ENCODE measurements around the gene TMEM184B.

Gene TMEM184B

DNA sequence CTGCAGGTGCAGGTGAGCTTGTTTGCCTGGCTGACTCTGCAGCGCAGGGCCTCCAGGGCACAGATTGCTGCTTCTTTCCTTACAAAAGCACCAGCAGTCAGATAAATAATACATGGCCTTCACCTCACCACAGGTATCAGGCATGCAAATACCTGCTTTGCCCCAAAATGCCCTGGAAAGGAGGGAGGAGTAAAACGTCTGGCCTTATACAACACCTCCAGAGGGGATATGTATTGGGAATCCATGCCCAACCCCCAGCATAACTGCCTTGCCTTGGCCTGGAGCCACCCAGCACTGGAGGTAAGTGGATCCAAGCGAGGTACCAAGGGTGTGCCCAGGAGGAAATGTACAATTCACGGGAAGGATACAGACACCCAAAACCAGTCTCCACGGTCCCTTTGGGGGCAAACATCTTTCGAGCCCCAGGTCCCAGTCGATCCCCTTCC lies 860 bp downstream of the TMEM184B start:
- no peak for DNase-seq

DNA sequence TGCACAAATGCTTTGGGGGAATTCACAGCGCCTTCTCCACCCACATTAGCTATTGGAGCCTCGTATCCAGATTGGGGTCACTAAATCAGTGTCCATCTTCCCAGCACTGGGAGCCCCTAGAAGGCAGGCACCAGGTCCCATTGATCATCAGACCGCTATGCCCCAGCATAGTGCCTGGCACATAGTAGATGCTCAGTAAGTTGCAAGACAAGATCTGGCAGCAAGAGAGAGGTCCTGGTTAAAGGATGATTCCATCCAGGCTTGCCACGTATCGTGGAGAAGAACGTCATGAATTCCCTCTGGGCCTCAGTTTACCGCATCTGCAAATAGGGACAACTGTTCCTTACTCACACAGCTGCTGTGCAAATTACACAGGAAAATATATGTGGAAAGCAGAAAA lies 1.7 kb downstream of the TMEM184B start:
- DNase-seq = no peak

DNA sequence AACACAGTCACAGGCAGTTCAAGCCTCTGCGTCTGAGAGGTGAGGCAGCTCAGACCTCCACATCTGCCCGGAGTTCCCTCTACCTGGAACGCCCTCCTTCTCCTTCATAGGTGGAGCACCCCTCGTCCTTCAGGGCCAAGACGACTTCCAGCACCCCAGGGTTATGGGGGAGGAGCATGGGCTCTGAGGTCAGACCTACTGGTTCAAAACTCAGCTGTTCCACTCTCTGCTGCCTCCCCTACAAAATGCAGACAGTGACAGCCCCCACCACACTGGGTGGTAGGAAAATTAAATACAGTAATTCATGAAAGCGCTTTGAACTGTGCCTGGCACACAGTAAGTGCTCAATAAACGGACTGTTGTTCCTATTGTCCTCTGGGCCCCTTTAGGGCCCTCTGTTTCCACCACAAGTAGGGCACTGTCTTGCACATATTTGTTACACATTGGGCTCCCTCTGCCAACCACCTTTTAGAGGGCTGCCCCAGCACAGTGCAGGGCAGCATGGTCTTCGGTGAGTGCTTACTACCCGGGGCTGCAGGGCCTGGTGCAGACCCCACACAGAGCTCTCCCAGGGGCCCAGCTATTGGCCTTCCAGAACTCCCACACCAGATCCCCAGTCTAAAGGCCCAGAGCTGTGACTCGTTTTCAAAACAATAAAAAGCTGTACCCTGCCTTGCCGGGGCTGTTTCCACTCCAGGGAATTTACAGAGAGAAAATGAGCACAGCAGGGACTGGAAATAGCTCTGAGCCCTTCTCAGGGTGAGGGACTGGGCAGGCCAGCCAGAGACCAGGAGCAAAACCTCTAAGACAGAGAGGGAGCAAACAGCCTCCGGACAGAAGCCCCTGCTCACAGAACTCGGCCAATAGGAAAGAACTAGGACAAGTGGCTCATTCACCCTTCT lies 2.5 kb downstream of the TMEM184B start:
- DNase-seq = no peak

DNA sequence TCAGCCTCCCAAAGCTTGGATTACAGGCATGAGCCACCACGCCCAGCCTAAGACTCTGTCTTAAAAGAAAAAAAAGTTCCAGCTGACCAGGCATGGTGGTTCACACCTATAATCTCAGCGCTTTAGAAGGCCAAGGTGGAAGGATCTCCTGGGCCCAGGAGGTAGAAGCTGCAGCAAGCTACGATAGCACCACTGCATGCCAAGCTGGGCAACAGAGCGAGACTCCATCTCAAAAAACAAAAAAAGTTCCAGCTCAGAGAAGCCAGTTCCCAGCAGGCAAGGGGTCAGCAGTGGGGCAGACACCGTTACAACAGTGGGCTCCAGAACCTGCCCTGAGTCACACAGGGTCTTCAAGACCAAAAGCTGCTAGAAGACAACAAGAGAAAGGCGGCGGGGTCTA lies 3.3 kb downstream of the TMEM184B start:
- DNase-seq = no peak

DNA sequence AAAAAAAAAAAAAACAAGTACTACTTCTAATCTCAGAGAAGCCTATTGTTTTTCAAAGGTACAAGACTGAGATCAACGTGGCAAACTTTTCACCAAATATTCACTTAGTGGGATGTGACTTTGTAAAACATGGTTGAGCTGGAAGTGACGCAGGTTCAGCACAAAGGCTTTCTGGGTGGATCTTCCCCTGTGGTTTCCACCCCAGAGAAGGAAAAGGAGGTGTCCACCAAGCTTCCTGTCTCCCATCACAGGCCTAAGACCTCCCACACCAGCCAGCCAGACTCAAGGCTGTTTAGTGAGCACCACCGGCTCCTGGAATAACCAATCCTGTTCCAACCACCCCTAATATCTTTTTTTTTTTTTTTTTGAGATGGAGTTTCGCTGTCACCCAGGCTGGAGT lies 5.7 kb downstream of the TMEM184B start:
- DNase-seq = no peak

DNA sequence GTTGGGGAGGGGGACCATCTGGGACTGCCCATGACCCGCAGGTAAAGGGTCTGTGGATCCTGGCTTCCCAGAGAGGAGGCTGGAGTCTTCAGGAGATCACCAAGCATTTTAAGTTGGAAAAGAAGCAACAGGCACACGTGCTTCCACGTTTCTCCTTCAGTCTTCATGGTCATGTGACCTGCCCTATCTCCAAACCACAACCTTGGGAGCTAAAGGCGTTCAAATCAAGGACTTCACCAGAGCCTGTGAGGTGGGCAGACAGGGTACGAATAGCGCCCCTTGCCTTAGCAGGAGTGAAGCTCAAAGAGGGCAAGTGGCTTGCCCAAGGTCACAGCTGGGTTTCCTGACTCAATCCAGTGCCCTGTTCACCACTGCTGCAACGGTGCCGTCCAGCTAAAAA lies 6.7 kb downstream of the TMEM184B start:
- DNase-seq = no peak

DNA sequence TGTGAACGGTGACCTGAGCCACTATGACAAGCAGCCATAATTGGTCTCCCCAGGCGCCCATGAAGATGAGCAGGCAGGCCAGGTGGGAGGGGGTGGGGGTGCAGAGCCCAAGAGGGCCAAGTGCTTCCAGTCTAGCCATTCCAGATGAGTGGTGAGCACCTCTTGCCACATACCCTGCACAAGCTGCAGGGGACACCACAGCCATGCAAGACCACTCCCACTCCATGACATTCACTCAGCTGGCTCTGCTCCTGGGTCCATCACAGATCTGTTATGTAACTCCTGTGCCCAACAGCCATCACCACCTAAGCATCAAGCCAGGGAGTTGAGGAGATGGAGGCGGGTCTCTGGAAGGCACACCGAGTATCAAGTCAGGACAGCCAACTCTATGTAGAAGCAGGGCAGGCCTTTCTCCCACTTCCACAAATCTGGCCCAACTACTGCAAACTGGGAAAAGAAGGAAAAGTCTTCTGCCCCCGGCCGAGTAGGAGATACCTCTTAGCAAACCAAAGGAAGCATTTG lies 8.4 kb downstream of the TMEM184B start:
- no peak for DNase-seq

DNA sequence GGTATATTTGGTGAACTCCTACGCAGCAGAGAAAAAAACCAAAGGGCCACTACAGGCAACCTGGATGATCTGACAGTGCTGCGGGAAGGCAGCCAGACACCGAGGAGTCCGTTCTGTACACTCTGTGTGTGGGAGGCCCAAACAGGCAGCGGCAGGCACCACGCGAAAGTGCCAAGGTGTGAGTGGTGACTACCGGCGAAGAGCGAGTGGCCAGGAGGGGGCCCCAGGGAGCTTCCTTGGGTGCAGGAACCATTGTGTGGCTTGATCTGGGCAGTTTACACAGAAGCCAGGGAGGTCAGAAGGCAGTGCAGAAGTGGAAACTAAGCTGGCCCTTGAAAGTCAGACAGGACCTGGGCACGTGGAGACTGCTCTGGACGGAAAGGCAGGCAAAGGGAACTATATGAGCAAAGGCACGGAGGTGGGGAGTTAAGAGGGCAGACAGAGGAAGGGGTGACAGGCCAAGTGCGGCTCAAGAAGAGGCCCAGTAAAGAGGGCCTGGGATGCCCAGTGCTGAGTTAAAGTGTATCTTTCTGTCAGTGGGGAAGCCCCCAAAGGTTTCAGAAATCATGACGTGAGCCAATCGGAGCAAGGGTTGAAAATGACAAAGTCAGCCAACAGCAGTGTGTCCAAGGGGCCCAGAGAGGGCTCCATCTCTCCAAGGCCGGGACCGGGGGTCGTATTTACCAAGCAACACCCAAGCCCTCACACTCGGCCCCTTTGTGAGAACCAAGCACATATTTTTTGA lies 10.6 kb downstream of the TMEM184B start:
- DNase-seq = peak; percentile 38 to 39

DNA sequence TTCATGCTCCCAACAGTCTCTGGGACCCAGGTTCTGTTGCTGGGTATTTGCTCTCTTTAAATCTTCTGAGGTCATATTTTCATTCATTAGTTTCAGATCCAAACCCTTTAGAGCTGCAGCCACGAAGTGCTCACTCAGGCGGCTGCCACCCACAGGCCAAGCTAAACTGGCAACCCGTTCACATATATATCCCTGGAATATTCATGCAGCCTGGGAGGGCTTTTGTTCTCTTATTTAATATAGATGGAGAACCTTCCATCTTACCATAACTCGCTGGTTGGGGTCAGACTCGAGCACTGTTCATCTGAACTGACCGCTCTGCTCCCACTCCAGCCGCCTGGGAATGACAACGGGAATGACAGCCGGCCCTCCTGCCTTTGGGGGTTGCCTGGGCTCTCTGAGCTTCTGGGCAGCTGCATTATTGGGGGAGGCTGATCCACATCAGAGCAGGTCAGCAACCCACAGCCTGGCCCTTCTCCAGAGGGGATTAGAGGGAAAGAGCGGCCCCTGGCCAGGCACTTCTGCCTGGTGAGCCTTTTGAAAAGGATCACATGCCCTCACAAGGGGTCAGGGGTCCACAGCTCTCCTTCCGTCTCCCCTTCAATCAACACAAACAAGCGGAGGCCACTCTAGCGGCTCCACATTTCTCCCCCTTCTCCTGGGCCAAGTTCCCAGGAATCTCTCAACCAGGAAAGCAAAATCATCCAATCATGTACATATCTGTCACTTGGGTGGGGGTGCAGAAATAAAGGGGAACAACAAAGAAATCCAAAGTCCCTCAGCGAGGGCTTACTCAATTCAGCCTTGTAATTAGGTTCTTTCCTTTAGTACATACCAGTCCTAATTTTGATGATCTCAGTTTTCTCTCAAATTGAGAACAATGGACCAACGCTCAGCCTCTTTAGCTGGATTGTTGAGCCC lies 11.8 kb downstream of the TMEM184B start:
- DNase-seq = no peak

DNA sequence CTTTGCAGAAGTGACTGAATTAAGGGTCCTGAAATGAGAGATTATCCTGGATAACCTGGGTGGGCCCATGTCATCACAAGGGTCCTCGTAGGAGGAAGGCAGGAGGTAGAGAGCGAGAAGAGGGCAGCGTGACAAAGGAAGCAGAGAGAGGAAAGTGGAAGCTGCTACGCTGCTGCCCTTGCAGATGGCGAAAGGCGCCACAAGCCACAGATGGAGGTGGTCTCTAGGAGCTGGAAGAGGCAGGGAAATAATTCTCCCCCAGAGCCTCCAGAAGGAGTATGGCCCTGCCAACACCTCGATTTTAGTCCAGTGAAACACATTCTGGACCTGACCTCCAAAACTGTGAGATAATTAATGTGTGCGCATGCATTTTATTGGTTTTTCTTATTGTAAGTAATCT lies 13.4 kb downstream of the TMEM184B start:
- DNase-seq = no peak

DNA sequence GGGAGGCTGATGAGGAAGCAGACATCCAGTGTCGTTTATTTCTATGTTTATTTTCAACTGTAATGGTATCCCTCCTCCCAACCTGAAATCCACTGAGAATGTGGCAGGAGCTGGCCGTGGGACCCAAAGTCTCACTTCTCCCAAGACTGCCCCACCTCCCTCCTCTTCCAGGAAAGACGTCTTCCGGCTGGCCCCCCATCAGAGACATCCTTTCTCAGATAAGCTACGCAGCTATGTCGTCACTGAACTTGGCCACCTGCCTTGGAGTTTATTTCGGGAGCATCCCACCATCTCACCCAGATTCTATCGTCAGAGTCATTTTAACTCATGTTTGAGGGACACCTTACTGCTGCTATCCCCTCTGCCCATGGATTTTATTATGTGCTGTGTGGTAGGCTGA lies 13.9 kb downstream of the TMEM184B start:
- no peak for DNase-seq

DNA sequence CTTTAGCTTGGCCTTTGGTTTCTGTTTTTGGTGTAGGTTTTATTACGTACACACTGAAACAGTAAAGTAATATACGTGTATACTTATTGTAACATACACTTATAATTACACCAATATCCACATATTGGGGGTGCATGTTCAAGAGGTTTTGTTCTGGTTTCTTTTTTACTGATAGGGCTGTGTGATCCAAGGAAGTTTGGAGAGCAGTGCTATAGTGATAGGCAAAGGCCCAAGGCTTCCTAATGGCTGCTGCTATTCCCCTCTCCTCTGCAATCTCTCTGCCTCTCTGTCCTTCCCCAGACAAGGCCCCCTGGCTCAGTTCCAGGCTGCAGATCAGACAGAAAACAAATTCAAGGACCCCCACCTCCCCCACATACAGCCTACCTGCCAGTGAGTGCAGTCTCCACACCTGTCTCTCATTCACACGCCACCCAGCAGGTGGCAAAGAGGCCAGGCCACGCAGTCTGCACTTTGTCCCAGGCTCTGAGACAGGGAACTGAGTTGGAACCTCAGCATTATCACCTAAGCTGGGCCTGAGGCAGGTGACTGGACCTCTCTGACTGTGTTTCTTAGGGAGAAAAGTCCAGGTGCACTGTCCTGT lies 15.1 kb downstream of the TMEM184B start:
- no peak for DNase-seq

DNA sequence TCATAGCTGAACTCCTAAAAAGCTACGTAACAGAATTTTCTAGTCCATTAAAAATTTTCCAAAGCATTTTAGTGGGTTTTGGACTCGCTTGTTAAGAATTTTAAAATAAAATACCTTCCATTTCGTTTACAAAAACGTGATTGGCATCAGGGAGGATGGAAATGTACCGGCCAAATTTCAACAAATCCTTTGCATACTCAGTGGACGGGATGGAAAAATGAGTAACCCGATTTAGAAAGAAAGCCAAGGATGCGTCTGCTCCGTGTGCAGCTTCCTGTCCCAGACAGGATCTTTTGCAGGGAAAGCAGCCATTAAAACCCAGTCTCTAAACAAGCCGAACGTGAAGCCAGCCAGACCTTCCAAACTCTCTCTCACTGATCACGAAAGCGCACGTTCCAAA lies 15.6 kb downstream of the TMEM184B start:
- no peak for DNase-seq

DNA sequence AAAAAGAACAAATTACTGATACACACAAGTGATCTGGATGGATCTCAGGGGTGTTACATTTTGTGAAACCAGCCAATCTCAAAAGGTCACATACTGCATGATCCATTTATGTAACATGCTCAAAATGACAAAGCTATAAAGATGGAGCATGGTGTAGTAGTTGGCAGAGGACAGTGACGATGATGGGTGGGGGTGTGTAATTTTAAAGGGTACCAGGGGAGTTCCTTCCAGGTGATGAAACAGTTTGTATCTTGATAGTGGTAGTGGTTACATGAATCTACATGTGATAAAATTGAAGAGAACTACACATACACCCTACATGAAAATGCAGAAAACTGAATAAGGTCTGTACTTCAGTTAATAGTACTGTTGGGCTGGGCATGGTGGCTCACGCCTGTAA lies 17.1 kb downstream of the TMEM184B start:
- no peak for DNase-seq

DNA sequence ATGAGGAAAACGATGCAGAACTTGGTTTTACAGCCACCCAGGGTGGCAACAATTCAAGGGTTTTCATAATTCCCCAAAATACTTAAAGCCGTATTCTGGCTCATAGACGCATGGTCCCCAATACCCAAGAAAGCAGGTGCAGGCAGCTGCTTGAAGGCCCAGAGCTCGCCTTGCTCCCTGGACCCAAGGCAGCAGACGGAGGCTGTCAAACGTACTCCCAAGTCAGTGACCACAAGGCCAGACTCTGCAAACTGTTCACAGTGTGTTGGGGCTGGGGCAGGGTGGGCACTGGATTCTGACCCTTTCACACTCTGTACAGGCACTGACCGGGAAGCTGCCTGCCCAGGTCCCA lies 21.5 kb downstream of the TMEM184B start:
- DNase-seq = no peak

DNA sequence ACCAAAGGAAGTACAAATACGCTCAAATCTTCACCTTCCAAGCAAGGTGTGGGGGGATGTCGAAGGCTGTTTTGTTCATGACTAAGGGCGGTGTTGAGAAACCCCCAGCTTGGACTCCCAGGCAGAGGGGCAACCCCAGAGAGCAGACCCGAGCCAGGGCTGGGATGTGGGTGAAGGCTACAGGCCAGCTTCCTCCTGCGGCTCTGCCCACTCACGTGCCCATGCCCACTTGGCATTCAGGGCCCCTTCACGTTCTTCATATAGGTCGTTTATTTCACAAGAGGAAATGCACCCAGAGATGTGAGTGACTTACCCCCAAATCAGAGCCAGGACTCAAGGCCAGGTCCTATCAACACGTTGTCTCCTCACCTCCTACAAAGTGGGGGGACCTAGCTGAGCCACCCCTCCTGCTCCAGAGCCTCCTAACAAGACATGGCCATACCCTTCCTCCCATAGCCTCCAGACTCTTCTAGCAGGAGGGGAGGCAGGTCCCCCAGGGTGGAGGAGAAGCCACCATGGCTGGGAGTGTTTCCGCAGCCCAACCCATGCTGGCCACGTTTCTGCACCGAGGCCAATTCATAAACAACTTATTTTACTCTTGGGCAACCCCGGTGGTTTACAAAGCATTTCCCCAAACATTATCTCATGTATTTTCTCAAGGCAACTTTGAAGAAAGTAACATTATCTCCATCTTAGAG lies 22.0 kb downstream of the TMEM184B start:
- DNase-seq = no peak

DNA sequence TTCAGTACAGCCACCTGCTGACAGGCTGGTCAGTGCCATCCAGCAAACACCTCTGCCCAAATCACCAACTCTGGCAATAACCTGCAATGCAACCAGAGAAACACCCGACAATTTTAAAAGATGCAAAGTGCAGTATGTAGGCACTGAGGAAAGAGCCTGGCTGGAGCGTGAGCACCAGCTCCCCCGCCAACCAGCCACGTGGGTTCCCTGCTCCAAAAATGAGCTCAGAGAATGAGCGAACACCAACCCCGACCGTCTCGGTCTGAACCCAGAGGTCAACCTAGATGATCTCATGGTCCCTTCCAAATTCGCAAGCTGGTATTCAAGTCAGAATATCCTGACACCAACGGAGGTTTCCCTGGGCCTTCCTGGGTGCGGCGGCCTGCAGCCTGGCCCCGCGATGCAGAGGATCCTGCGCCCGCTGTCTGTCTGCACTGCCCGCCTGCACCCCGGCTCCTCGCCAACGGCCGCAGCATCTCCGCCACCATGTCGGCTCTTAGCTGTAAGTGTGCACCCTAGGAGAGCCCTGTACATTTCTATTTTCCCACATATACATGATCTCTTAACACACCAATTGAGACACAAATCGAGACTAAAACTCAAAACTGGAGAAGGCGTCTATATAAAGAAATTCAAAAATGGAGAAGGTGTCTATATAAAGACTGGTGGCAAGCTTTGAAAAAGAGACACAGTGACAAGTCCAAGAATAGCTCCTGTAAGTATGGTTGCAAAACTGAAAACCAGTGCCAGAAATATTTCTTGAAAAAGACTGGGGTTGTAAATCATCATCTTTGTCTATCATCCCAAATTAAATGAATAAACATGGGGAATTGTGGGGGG lies 22.8 kb downstream of the TMEM184B start:
- no peak for DNase-seq

DNA sequence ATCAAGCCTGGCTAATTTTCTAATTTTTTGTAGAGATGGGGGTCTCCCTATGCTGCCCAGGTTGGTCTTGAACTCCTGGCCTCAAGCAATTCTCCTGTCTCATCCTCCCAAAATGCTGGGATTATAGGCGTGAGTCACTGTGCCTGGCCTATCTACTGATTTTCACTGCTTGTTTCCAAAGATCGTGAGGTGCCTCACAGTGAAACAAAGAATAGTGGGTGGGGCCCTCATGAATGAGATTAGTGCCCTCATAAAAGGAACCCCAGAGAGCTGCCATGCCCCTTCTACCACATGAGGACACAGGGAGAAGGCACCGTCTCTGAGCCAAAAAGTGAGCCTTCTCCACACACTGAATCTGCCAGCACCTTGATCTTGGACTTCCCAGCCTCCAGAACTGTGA lies 23.5 kb downstream of the TMEM184B start:
- DNase-seq = no peak

DNA sequence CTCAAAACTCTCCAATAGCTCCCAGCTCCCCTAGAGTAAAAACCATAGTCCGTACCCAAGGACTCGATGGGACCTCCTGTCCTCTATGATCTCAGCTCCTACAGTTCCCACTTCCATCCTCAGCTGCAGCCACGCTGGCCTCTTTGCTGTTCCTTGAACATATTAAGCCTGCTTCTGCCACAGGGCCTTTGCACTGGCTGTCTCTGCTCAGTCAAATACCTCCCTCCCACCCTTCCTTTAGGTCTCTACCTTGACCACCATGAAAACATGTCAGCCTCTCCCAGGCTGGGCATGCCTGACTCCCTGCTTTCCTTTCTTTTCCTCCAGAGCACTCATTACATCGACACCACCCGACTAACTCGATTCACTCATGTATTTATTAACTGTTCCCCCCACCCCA lies 24.5 kb downstream of the TMEM184B start:
- DNase-seq = no peak

DNA sequence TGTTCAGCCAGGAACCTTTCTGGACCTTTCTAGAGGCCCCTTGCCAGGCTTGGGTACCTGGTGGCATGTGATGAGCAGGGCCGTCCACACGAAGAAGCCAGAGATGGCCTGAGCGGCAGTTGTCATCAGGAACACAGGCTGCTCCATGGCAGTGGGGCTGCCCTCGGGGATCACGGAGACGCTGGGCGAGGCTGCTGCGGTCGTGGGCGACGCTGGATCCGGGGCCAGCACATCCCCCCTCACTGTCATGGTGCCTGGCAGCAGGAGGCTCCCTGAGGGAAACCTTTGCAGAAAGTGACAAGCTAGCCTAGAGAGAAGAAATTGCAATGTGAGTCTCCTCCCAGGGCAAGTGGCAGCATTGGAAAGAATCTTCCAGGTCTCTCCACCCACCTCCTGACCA lies 25.1 kb downstream of the TMEM184B start:
- DNase-seq = no peak

DNA sequence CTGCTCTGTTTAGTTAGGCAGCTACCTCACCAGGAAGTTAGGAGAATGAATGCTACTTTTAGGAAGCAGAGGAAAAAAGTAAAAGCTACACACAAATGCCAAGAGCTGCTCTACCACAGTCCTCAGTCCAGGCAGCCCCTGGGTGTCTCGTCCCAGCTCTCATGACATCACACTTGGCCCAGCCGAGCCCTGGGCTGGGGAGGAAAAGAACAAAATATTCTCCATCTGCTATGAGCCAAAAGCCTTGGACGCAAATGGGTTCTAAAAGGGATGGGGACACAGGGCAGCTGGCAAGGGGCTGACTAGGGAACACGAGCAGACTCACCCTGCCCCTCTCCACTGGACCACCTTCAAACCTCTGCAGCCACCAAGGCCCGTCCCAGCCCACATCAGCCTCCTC lies 26.1 kb downstream of the TMEM184B start:
- no peak for DNase-seq

Measured in stimulated activated CD4-positive, alpha-beta T cell treated with anti-CD3 and anti-CD28 coated beads, Interleukin-2, amount 100 ng/mL, for 48 hours (primary cell).